A549 (cell line): ENCODE results near the gene HECTD4. TPM values are rescaled to one million over a fixed set of nuclear protein-coding genes. Genes with fewer than 3 reads are reported as not detected.

Source experiments
- ATAC-seq, 2 experiments: fragments of 200-7000 bp in 1 of 2; fragments of >200 bp in 1 of 2; cut with Nextera tagmentation in 1 of 2; cut with Tn5 transposase in 1 of 2; 3 replicates each; pipeline versions ENCODE4 v1.8.0 to v1.9.1; 2018 to 2020; ENCODE audit warnings: mild to moderate bottlenecking in 1 of 2, moderate library complexity in 1 of 2
- CTCF ChIA-PET: fragments of 300-600 bp; sonication (Branson Sonifier 250); formaldehyde crosslinking; extraction: SDS; loops from one replicate; lab custom pipeline; 2021; ENCODE audit warnings: antibody characterized with exemption, inconsistent platforms; lab: Yijun Ruan, JAX
- POLR2A ChIA-PET: fragments of 350-600 bp; formaldehyde crosslinking; extraction: SDS; loops from one replicate; lab custom pipeline; 2021; ENCODE audit warnings: antibody characterized with exemption, inconsistent platforms; lab: Yijun Ruan, JAX
- DNase-seq, 2 experiments: peaks; one replicate each; pipeline versions ENCODE4 v3.0.0 to v3.0.0-alpha.2; 2011 to 2016; ENCODE audit warnings: low read depth in 1 of 2, low spot score in 1 of 2
- FAIRE-seq: peaks from 2 replicates; lab custom pipeline; 2011; peaks lifted over from hg19 to GRCh38; lab: Jason Lieb, UNC
- H3K27ac ChIP-seq, 2 experiments: fragments of >200 bp; sonication (Bioruptor Twin); formaldehyde crosslinking; 3 replicates each; pipeline ENCODE4 v1.5.1; 2016 to 2017
- H3K4me1 ChIP-seq: fragments of >200 bp; sonication (Bioruptor Twin); formaldehyde crosslinking; 3 replicates; pipeline ENCODE4 v1.6.1; 2016
- H3K4me2 ChIP-seq: fragments of >200 bp; sonication (Bioruptor Twin); formaldehyde crosslinking; 3 replicates; pipeline ENCODE4 v1.6.1; 2016
- H3K4me3 ChIP-seq: fragments of >200 bp; sonication (Bioruptor Twin); formaldehyde crosslinking; 3 replicates; pipeline ENCODE4 v1.5.1; 2016
- H3K9me3 ChIP-seq: fragments of >200 bp; sonication (Bioruptor Twin); formaldehyde crosslinking; 3 replicates; pipeline ENCODE4 v1.6.1; 2016
- ATOH8 ChIP-seq: fragments of 250-450 bp; sonication (Bioruptor Pico); IDR thresholded peaks from 2 replicates; pipeline ENCODE4 v1.5.0; 2020; ENCODE audit warnings: low read depth, mild to moderate bottlenecking, moderate library complexity
- BCL3 ChIP-seq: fragments of >200 bp; sonication (Bioruptor Twin); formaldehyde crosslinking; IDR thresholded peaks from 3 replicates; pipeline ENCODE4 v1.6.1; 2016
- CEBPB ChIP-seq, 2 experiments: fragments of >200 bp in 1 of 2; sonication (Bioruptor Twin) in 1 of 2; formaldehyde crosslinking in 1 of 2; IDR thresholded peaks; 2 replicates each; pipeline ENCODE4 v1.6.1; 2012 to 2016
- CTCF ChIP-seq: fragments of >200 bp; sonication (Bioruptor Twin); formaldehyde crosslinking; IDR thresholded peaks from 3 replicates; pipeline ENCODE4 v1.5.1; 2016
- E2F6 ChIP-seq: IDR thresholded peaks from 2 replicates; pipeline ENCODE4 v1.6.1; 2012; ENCODE audit warnings: low read depth, borderline replicate concordance
- EHF ChIP-seq: fragments of 250-450 bp; sonication (Bioruptor Pico); IDR thresholded peaks from 2 replicates; pipeline ENCODE4 v1.5.0; 2020; ENCODE audit warnings: mild to moderate bottlenecking
- ELK1 ChIP-seq: fragments of 150-350 bp; IDR thresholded peaks from 2 replicates; pipeline ENCODE4 v1.6.1; 2014; ENCODE audit warnings: low read depth, mild to moderate bottlenecking, low read length
- HES2 ChIP-seq: fragments of >200 bp; sonication (Bioruptor Twin); formaldehyde crosslinking; IDR thresholded peaks from 2 replicates; pipeline ENCODE4 v1.6.1; 2016
- HMGXB4 ChIP-seq: fragments of 250-450 bp; sonication (Bioruptor Pico); IDR thresholded peaks from 2 replicates; pipeline ENCODE4 v1.5.0; 2021; ENCODE audit warnings: mild to moderate bottlenecking, moderate library complexity, borderline replicate concordance
- JUNB ChIP-seq: fragments of >200 bp; sonication (Bioruptor Twin); formaldehyde crosslinking; IDR thresholded peaks from 2 replicates; pipeline ENCODE4 v1.6.1; 2016
- KDM1A ChIP-seq: fragments of 200-600 bp; sonication (generic); IDR thresholded peaks from 2 replicates; pipeline ENCODE4 v1.6.1; 2016; ENCODE audit warnings: low read depth, mild to moderate bottlenecking
- MAFK ChIP-seq: fragments of 450-650 bp; IDR thresholded peaks from 2 replicates; pipeline ENCODE4 v1.6.1; 2014; ENCODE audit not compliant: partially characterized antibody
- MAX ChIP-seq: IDR thresholded peaks from 2 replicates; pipeline ENCODE4 v1.6.1; 2012
- NFE2L2 ChIP-seq: fragments of 150-350 bp; conservative IDR thresholded peaks from 2 replicates; pipeline ENCODE4 v1.6.1; 2014; ENCODE audit warnings: low read length
- PBX3 ChIP-seq: IDR thresholded peaks from 2 replicates; pipeline ENCODE4 v1.6.1; 2012
- SREBF2 ChIP-seq: fragments of 450-650 bp; IDR thresholded peaks from 2 replicates; pipeline ENCODE4 v1.6.1; 2014; ENCODE audit warnings: mild to moderate bottlenecking, moderate library complexity
- ZSCAN20 ChIP-seq: fragments of 250-450 bp; sonication (Bioruptor Pico); IDR thresholded peaks from 2 replicates; pipeline ENCODE4 v1.8.0; 2022; ENCODE audit warnings: mild to moderate bottlenecking, moderate library complexity
- WGBS: methylation state at CpG from one replicate; pipeline ENCODE4 v1.1.6; 2017; ENCODE audit errors: missing lambda C conversion rate; 5-methylcytosine and 5-hydroxymethylcytosine counted together
- polyA plus RNA-seq, 4 experiments: library from polyadenylated mRNA; depleted of rRNA in 3 of 4; stranded (reverse); fragments of >200 nt; fragmentation: RNase III in 1 of 4; extraction: RNeasy Plus Mini Kit Qiagen cat#74134 plus additional on column Dnase treatment in 1 of 4; gene quantifications; 2 replicates in 3 of 4; 3 replicates in 1 of 4; pipeline ENCODE4 v1.2.3, GENCODE V29; 2011 to 2017

Gene HECTD4
- polyA plus RNA-seq, 2 of the 4 experiments (the other 2 are of a cell fraction) = 9.9 to 14.7 TPM

- TF ChIP-seq MAX (no peak), EHF (CRISPR knock-in tag) (no peak), NFE2L2 (no peak), PBX3 (no peak)
Observed at GRCh38 chr12:112285600-112286401, 96.4 kb downstream of the HECTD4 start (continued).

GRCh38 chr12:112283546-112283945, 98.7 kb downstream of the HECTD4 start:
- FAIRE-seq (no peak), DNase-seq (no peak), ATAC-seq (no peak)
- 80% methylated on average over 2 of the region's 2 CpGs for WGBS
- no peak for TF ChIP-seq E2F6
- no peak for TF ChIP-seq HES2
- no peak for TF ChIP-seq ELK1
- TF ChIP-seq SREBF2 = no peak
- TF ChIP-seq JUNB = no peak
- TF ChIP-seq ATOH8 = no peak
- no peak for TF ChIP-seq BCL3
- TF ChIP-seq PBX3 = no peak
- no peak for TF ChIP-seq MAFK
- H3K4me2 ChIP-seq = no peak overlapping the region
- CTCF ChIA-PET = no interaction called here
- no peak overlapping the region for H3K4me3 ChIP-seq
- POLR2A ChIA-PET = no interaction called here
- H3K9me3 ChIP-seq = peaks cover 2% of the 10 kb centered on the region
- H3K27ac ChIP-seq = no peak overlapping the region
- H3K4me1 ChIP-seq = no peaks in the 10 kb centered on the region

- Histone ChIP-seq H3K4me3 (no peak overlapping the region), H3K9me3 (no peaks in the 10 kb centered on the region), H3K4me1 (no peaks in the 10 kb centered on the region), H3K27ac (no peak overlapping the region), H3K4me2 (no peak overlapping the region)
- POLR2A ChIA-PET = no interaction called here
- ATAC-seq = no peak
- no peak for DNase-seq
- CTCF ChIA-PET = no interaction called here
- no peak for TF ChIP-seq ZSCAN20 (CRISPR knock-in tag)
- TF ChIP-seq HMGXB4 (CRISPR knock-in tag) = no peak
- TF ChIP-seq CEBPB (IDR thresholded peaks at IDR 0.05) = no peak
- no peak for TF ChIP-seq CTCF
- TF ChIP-seq KDM1A = no peak
- no peak for FAIRE-seq
- 94% methylated on average over 8 of the region's 8 CpGs for WGBS
Observed at GRCh38 chr12:112282920-112283319, 99.3 kb downstream of the HECTD4 start.
